Gastrocnemius medialis (tissue), 4 donors: ENCODE measurements around the gene CDC14A.

Source experiments
- POLR2A ChIP-seq, 2 donors: fragments of 450-650 bp; IDR thresholded peaks; one replicate each; pipeline ENCODE4 v1.6.1; 2017; ENCODE audit warnings: antibody characterized with exemption in 2 of 2, mild to moderate bottlenecking in 2 of 2, moderate library complexity in 2 of 2
- TF ChIP-seq, protein P1 (sequence below), 5 experiments: fragments of 450-650 bp in 3 of 5; fragments of 200-600 bp in 2 of 5; sonication (generic) in 2 of 5; IDR thresholded peaks in 4 of 5; conservative IDR thresholded peaks in 1 of 5; 1 replicate in 4 of 5; 2 replicates in 1 of 5; pipeline ENCODE4 v1.5.1; 2016 to 2019; ENCODE audit warnings: antibody characterized with exemption in 5 of 5, mild to moderate bottlenecking in 3 of 5, moderate library complexity in 3 of 5

DNA sequence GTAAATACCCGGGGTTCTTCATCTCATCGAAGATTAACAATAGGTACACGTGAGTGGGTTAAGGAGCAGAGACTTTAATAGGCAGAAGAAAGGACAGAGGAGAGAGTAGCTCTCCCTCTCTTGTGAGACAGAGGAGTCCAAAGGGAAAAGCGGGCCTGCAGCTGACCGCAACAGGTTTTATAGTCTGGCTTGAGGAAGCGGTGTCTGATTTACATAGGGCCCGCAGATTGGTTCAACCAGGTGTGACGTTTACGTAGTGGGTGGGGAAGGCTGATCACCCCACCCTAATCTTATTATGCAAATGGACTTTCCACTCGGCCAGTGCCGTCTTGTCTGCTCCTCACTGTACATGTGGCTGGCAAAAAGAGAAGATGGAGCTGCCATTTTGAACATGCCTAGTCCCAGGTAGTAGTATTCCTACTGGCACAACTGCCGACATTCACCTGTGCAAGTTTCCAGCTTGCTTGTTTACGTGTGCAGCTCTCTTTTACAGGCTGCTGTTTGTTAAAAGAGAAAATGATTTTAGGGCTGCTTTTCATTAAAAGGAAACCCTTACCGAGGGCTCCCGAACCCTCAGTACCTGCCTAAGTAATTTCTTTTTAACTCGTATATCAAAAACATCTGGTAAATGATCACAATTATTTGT lies 10.6 kb downstream of the CDC14A start:
- TF ChIP-seq, protein P1, sequence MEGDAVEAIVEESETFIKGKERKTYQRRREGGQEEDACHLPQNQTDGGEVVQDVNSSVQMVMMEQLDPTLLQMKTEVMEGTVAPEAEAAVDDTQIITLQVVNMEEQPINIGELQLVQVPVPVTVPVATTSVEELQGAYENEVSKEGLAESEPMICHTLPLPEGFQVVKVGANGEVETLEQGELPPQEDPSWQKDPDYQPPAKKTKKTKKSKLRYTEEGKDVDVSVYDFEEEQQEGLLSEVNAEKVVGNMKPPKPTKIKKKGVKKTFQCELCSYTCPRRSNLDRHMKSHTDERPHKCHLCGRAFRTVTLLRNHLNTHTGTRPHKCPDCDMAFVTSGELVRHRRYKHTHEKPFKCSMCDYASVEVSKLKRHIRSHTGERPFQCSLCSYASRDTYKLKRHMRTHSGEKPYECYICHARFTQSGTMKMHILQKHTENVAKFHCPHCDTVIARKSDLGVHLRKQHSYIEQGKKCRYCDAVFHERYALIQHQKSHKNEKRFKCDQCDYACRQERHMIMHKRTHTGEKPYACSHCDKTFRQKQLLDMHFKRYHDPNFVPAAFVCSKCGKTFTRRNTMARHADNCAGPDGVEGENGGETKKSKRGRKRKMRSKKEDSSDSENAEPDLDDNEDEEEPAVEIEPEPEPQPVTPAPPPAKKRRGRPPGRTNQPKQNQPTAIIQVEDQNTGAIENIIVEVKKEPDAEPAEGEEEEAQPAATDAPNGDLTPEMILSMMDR (IDR thresholded peaks at IDR 0.05 in 4 of 5, conservative IDR thresholded peaks at IDR 0.05 in 1 of 5): no peak
- TF ChIP-seq POLR2A (IDR thresholded peaks at IDR 0.05): no peak
